Suprapubic skin (tissue), 3 donors: ENCODE results near the gene TMEM106A.

Source experiments
- EP300 ChIP-seq: sonication (generic); formaldehyde crosslinking; IDR thresholded peaks from one replicate; pipeline ENCODE4 v1.6.1; 2017; ENCODE audit warnings: antibody characterized with exemption
- POLR2A ChIP-seq, 2 donors: fragments of 450-650 bp; IDR thresholded peaks; one replicate each; pipeline ENCODE4 v1.6.1; 2017; ENCODE audit warnings: antibody characterized with exemption in 2 of 2, mild to moderate bottlenecking in 2 of 2, moderate library complexity in 2 of 2
- TF ChIP-seq, protein P1 (sequence below), 2 donors: fragments of 200-600 bp in 1 of 2; fragments of 450-650 bp in 1 of 2; sonication (generic) in 1 of 2; IDR thresholded peaks; one replicate each; pipeline ENCODE4 v1.5.1; 2016 to 2019; ENCODE audit warnings: antibody characterized with exemption in 2 of 2, mild to moderate bottlenecking in 1 of 2, moderate library complexity in 1 of 2

GRCh38 chr17:43220511-43221125 lies 8.9 kb downstream of the TMEM106A start:
- TF ChIP-seq, protein P1, sequence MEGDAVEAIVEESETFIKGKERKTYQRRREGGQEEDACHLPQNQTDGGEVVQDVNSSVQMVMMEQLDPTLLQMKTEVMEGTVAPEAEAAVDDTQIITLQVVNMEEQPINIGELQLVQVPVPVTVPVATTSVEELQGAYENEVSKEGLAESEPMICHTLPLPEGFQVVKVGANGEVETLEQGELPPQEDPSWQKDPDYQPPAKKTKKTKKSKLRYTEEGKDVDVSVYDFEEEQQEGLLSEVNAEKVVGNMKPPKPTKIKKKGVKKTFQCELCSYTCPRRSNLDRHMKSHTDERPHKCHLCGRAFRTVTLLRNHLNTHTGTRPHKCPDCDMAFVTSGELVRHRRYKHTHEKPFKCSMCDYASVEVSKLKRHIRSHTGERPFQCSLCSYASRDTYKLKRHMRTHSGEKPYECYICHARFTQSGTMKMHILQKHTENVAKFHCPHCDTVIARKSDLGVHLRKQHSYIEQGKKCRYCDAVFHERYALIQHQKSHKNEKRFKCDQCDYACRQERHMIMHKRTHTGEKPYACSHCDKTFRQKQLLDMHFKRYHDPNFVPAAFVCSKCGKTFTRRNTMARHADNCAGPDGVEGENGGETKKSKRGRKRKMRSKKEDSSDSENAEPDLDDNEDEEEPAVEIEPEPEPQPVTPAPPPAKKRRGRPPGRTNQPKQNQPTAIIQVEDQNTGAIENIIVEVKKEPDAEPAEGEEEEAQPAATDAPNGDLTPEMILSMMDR (IDR thresholded peaks at IDR 0.05): no peak
- TF ChIP-seq POLR2A (IDR thresholded peaks at IDR 0.05) (no peak), EP300 (no peak)
